ENCODE data around the gene MSI2.

The MSI2 gene

GRCh38 chr17:57724729-57725125, 468.4 kb downstream of the MSI2 start:
- no peak for DNase-seq

- DNase-seq = no peak
Observed at GRCh38 chr17:57726213-57726790, 470.0 kb downstream of the MSI2 start.

GRCh38 chr17:57726838-57727237, 470.5 kb downstream of the MSI2 start:
- no peak for DNase-seq

GRCh38 chr17:57727630-57728175, 471.4 kb downstream of the MSI2 start:
- no peak for DNase-seq

GRCh38 chr17:57730026-57730701, 473.8 kb downstream of the MSI2 start:
- DNase-seq = no peak

- DNase-seq = no peak
Observed at GRCh38 chr17:57732062-57732461, 475.7 kb downstream of the MSI2 start.

- no peak for DNase-seq
Observed at GRCh38 chr17:57733085-57733484, 476.8 kb downstream of the MSI2 start.

Measured in nucleus accumbens (tissue), 56 donors.